Measurements from ENCODE around the gene CDH13. TPM values are rescaled to one million over a fixed set of nuclear protein-coding genes. Genes with fewer than 3 reads are reported as not detected.

The CDH13 gene
- total and polyA plus RNA-seq, 2 donors (not counting 1 experiment from before 2014, with no cell fraction given), result 27.6 to 96.7 TPM

DNA sequence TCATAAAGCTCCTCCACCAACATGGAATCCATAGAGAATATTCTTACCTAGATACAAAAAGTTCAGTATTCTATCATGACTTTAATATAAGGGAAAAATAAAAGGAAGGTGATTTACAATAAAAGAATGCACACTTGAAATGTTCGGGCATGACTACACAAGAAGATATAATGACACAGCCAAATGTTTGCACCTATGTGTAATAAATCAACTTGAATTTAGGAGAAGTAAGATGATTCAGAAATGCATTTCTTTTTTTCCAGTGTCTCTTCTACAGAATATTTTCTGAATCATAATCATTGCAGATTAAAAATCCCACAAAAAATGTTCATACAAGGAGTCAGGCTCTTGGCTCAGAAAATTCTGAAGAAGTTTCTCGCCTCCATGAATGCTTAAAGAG is 777.0 kb downstream of the CDH13 start:
- DNase-seq (ENCODE audit: low read depth in 2 of 2), result peak in 1 of 2 donors; percentile 93
- H3K9me3 ChIP-seq (ENCODE audit: control insufficient read depth, insufficient read depth, low read depth, low read length), result no peaks in the 10 kb centered on the region
- H3K27ac ChIP-seq (ENCODE audit: insufficient read depth, low read length), result no peak overlapping the region
- H2AFZ ChIP-seq (ENCODE audit: low read length), result no peak overlapping the region
- TF ChIP-seq EZH2 (IDR thresholded peaks at IDR 0.05; ENCODE audit: low read length, missing control alignments) (no peak), CTCF (conservative IDR thresholded peaks at IDR 0.05 in 1 of 2, IDR thresholded peaks at IDR 0.05 in 1 of 2; ENCODE audit: low read depth in 1 of 2, low read length in 2 of 2) (no peak)
- H3K4me2 ChIP-seq (ENCODE audit: extremely low read depth, insufficient read depth, low read length), result no peak overlapping the region
- H3K4me1 ChIP-seq (ENCODE audit: control insufficient read depth, extremely low read depth, insufficient read depth, low read length), result no peaks in the 10 kb centered on the region
- H3K9ac ChIP-seq (ENCODE audit: insufficient read depth, low read length), result no peak overlapping the region
- H3K27me3 ChIP-seq (ENCODE audit: control insufficient read depth, insufficient read depth, low read length), result no peaks in the 10 kb centered on the region
- H4K20me1 ChIP-seq (ENCODE audit: control insufficient read depth, extremely low read depth, insufficient read depth, low read length), result no peaks in the 10 kb centered on the region
- no peak overlapping the region for H3K4me3 ChIP-seq (replicated peaks in 1 of 4; ENCODE audit: control extremely low read depth in 1 of 4, insufficient read depth in 1 of 4, low read depth in 3 of 4, low read length in 4 of 4)
- no peaks in the 10 kb centered on the region for H3K79me2 ChIP-seq (ENCODE audit: control insufficient read depth, insufficient read depth, low read length)
- no peaks in the 10 kb centered on the region for H3K36me3 ChIP-seq (ENCODE audit: control insufficient read depth, insufficient read depth, low read length)

- Histone ChIP-seq H3K9ac (ENCODE audit: insufficient read depth, low read length) (no peak overlapping the region), H4K20me1 (ENCODE audit: control insufficient read depth, extremely low read depth, insufficient read depth, low read length) (no peaks in the 10 kb centered on the region), H3K36me3 (ENCODE audit: control insufficient read depth, insufficient read depth, low read length) (no peaks in the 10 kb centered on the region), H3K4me2 (ENCODE audit: extremely low read depth, insufficient read depth, low read length) (no peak overlapping the region), H3K79me2 (ENCODE audit: control insufficient read depth, insufficient read depth, low read length) (no peaks in the 10 kb centered on the region), H3K9me3 (ENCODE audit: control insufficient read depth, insufficient read depth, low read depth, low read length) (no peaks in the 10 kb centered on the region), H3K4me3 (replicated peaks in 1 of 4; ENCODE audit: control extremely low read depth in 1 of 4, insufficient read depth in 1 of 4, low read depth in 3 of 4, low read length in 4 of 4) (no peak overlapping the region), H2AFZ (ENCODE audit: low read length) (no peak overlapping the region), H3K4me1 (ENCODE audit: control insufficient read depth, extremely low read depth, insufficient read depth, low read length) (no peaks in the 10 kb centered on the region), H3K27me3 (ENCODE audit: control insufficient read depth, insufficient read depth, low read length) (no peaks in the 10 kb centered on the region), H3K27ac (ENCODE audit: insufficient read depth, low read length) (no peak overlapping the region)
- DNase-seq (ENCODE audit: low read depth in 2 of 2), result peak in 1 of 2 donors; percentile 72
- TF ChIP-seq CTCF (conservative IDR thresholded peaks at IDR 0.05 in 1 of 2, IDR thresholded peaks at IDR 0.05 in 1 of 2; ENCODE audit: low read depth in 1 of 2, low read length in 2 of 2) (no peak), EZH2 (IDR thresholded peaks at IDR 0.05; ENCODE audit: low read length, missing control alignments) (no peak)
Observed at GRCh38 chr16:83404261-83404660, 777.5 kb downstream of the CDH13 start.

GRCh38 chr16:83407928-83408327 is 781.2 kb downstream of the CDH13 start:
- H3K27me3 ChIP-seq (ENCODE audit: control insufficient read depth, insufficient read depth, low read length), result no peaks in the 10 kb centered on the region
- H3K9ac ChIP-seq (ENCODE audit: insufficient read depth, low read length), result no peak overlapping the region
- H4K20me1 ChIP-seq (ENCODE audit: control insufficient read depth, extremely low read depth, insufficient read depth, low read length), result no peaks in the 10 kb centered on the region
- no peak overlapping the region for H2AFZ ChIP-seq (ENCODE audit: low read length)
- no peaks in the 10 kb centered on the region for H3K4me1 ChIP-seq (ENCODE audit: control insufficient read depth, extremely low read depth, insufficient read depth, low read length)
- no peak for DNase-seq (ENCODE audit: low read depth in 2 of 2)
- no peak overlapping the region for H3K4me2 ChIP-seq (ENCODE audit: extremely low read depth, insufficient read depth, low read length)
- H3K9me3 ChIP-seq (ENCODE audit: control insufficient read depth, insufficient read depth, low read depth, low read length), result no peaks in the 10 kb centered on the region
- no peak for TF ChIP-seq EZH2 (IDR thresholded peaks at IDR 0.05; ENCODE audit: low read length, missing control alignments)
- H3K36me3 ChIP-seq (ENCODE audit: control insufficient read depth, insufficient read depth, low read length), result no peaks in the 10 kb centered on the region
- no peak overlapping the region for H3K27ac ChIP-seq (ENCODE audit: insufficient read depth, low read length)
- no peaks in the 10 kb centered on the region for H3K79me2 ChIP-seq (ENCODE audit: control insufficient read depth, insufficient read depth, low read length)
- H3K4me3 ChIP-seq (replicated peaks in 1 of 4; ENCODE audit: control extremely low read depth in 1 of 4, insufficient read depth in 1 of 4, low read depth in 3 of 4, low read length in 4 of 4), result no peak overlapping the region

Data from fibroblast of lung (primary cell).